H1 (cell line): ENCODE measurements around the gene FHIT. TPM values are rescaled to one million over a fixed set of nuclear protein-coding genes. Genes with fewer than 3 reads are reported as not detected.

Experiments
- CTCF ChIA-PET: fragments of 300-600 bp; sonication (Branson Sonifier 250); formaldehyde crosslinking; loops from one replicate; lab custom pipeline; 2021; ENCODE audit not compliant: partially characterized antibody; lab: Charles Lee
- POLR2A ChIA-PET: fragments of 300-600 bp; sonication (Branson Sonifier 250); formaldehyde crosslinking; loops from one replicate; lab custom pipeline; 2021; ENCODE audit warnings: inconsistent platforms; ENCODE audit not compliant: partially characterized antibody; lab: Charles Lee
- DNase-seq, 2 experiments: peaks; one replicate each; pipeline versions ENCODE4 v3.0.0 to v3.0.0-alpha.2; 2010 to 2022; ENCODE audit warnings: low spot score in 2 of 2, low read depth in 1 of 2, mixed read lengths in 1 of 2
- FAIRE-seq: peaks from 2 replicates; lab custom pipeline; 2011; peaks lifted over from hg19 to GRCh38; lab: Jason Lieb, UNC
- H2AFZ ChIP-seq: 2 replicates; pipeline ENCODE4 v1.8.1; 2012; ENCODE audit warnings: low read length, inconsistent platforms
- H2AK5ac ChIP-seq: 2 replicates; pipeline ENCODE4 v1.6.1; 2013; ENCODE audit warnings: low read depth, low read length
- H2BK120ac ChIP-seq: replicated peaks from 2 replicates; pipeline ENCODE3; 2013; ENCODE audit warnings: low read depth, low read length, inconsistent platforms
- H2BK12ac ChIP-seq: 2 replicates; pipeline ENCODE4 v1.6.1; 2013; ENCODE audit warnings: low read depth, low read length
- H2BK15ac ChIP-seq: 2 replicates; pipeline ENCODE4 v1.6.1; 2013; ENCODE audit warnings: low read length
- H2BK20ac ChIP-seq: 2 replicates; pipeline ENCODE4 v1.6.1; 2013; ENCODE audit warnings: low read length
- H2BK5ac ChIP-seq: 2 replicates; pipeline ENCODE4 v1.6.1; 2013; ENCODE audit warnings: low read depth, low read length
- H3K14ac ChIP-seq: 2 replicates; pipeline ENCODE4 v1.6.1; 2013; ENCODE audit warnings: inconsistent platforms; ENCODE audit not compliant: insufficient read length
- H3K18ac ChIP-seq: 2 replicates; pipeline ENCODE4 v1.6.1; 2013; ENCODE audit warnings: low read length; ENCODE audit errors: extremely low read depth
- H3K23ac ChIP-seq: 2 replicates; pipeline ENCODE4 v1.6.1; 2013; ENCODE audit warnings: inconsistent platforms; ENCODE audit not compliant: insufficient read length
- H3K23me2 ChIP-seq: 2 replicates; pipeline ENCODE4 v1.6.1; 2013; ENCODE audit warnings: low read depth, low read length
- H3K27ac ChIP-seq: 2 replicates; pipeline ENCODE4 v1.6.1; 2011; ENCODE audit warnings: low read depth, low read length, inconsistent platforms
- H3K27me3 ChIP-seq, 4 experiments: replicated peaks in 1 of 4; 1 replicate in 1 of 4; 2 replicates in 3 of 4; pipeline versions ENCODE4 v1.6.1 to v1.8.1; 2011 to 2013; ENCODE audit warnings: low read length in 3 of 4, mild to moderate bottlenecking in 3 of 4, inconsistent platforms in 2 of 4, mixed read lengths in 2 of 4, moderate library complexity in 1 of 4; ENCODE audit not compliant: control insufficient read depth in 3 of 4, insufficient read depth in 3 of 4; ENCODE audit errors: extremely low read depth in 1 of 4
- H3K36me3 ChIP-seq, 4 experiments: 2 replicates each; pipeline versions ENCODE4 v1.6.1 to v1.8.1; 2011 to 2013; ENCODE audit warnings: mild to moderate bottlenecking in 4 of 4, low read length in 3 of 4, moderate library complexity in 2 of 4, control low read depth in 1 of 4, inconsistent platforms in 1 of 4; ENCODE audit not compliant: insufficient read depth in 4 of 4, control insufficient read depth in 2 of 4
- H3K4ac ChIP-seq: replicated peaks from 2 replicates; pipeline ENCODE3; 2013; ENCODE audit warnings: low read length, low read depth, mixed read lengths, inconsistent platforms; ENCODE audit not compliant: insufficient read length
- H3K4me1 ChIP-seq, 4 experiments: replicated peaks in 1 of 4; 1 replicate in 1 of 4; 2 replicates in 3 of 4; pipeline versions ENCODE4 v1.6.1 to v1.8.1; 2011 to 2013; ENCODE audit warnings: low read length in 3 of 4, inconsistent platforms in 2 of 4, mixed read lengths in 1 of 4; ENCODE audit not compliant: insufficient read depth in 4 of 4, control insufficient read depth in 3 of 4
- H3K4me2 ChIP-seq, 2 experiments: 2 replicates each; pipeline versions ENCODE4 v1.6.1 to v1.8.1; 2011 to 2013; ENCODE audit warnings: low read depth in 2 of 2, low read length in 2 of 2, control low read depth in 1 of 2, inconsistent platforms in 1 of 2, mild to moderate bottlenecking in 1 of 2; ENCODE audit not compliant: insufficient read depth in 1 of 2
- H3K4me3 ChIP-seq, 4 experiments: fragments of 200-600, 300-600 bp in 1 of 4; sonication (generic), shearing (Covaris generic), sonication (Bioruptor Twin) in 1 of 4; 2 replicates each; pipeline versions ENCODE4 v1.5.1 to v1.8.1; 2011 to 2016; ENCODE audit warnings: low read length in 4 of 4, low read depth in 3 of 4, control low read depth in 2 of 4, inconsistent platforms in 2 of 4, mild to moderate bottlenecking in 2 of 4, mixed read lengths in 1 of 4, moderate library complexity in 1 of 4; ENCODE audit not compliant: insufficient read depth in 2 of 4; ENCODE audit errors: extremely low read depth in 1 of 4
- H3K56ac ChIP-seq: replicated peaks from 2 replicates; pipeline ENCODE3; 2013; ENCODE audit warnings: low read depth, mild to moderate bottlenecking, mixed read lengths, low read length, inconsistent platforms; ENCODE audit not compliant: insufficient read length
- H3K79me1 ChIP-seq: 2 replicates; pipeline ENCODE4 v1.6.1; 2013; ENCODE audit warnings: low read depth, low read length, control low read depth
- H3K79me2 ChIP-seq, 2 experiments: 2 replicates each; pipeline versions ENCODE4 v1.6.1 to v1.8.1; 2012 to 2013; ENCODE audit warnings: low read length in 2 of 2, mild to moderate bottlenecking in 2 of 2, inconsistent platforms in 1 of 2; ENCODE audit not compliant: insufficient read depth in 2 of 2, control insufficient read depth in 1 of 2
- H3K9ac ChIP-seq, 4 experiments: replicated peaks in 1 of 4; 1 replicate in 1 of 4; 2 replicates in 3 of 4; pipeline versions ENCODE4 v1.6.1 to v1.8.1; 2011 to 2013; ENCODE audit warnings: low read depth in 3 of 4, low read length in 3 of 4, control low read depth in 2 of 4, mild to moderate bottlenecking in 2 of 4, moderate library complexity in 2 of 4, inconsistent platforms in 1 of 4; ENCODE audit errors: extremely low read depth in 1 of 4
- H3K9me3 ChIP-seq, 2 experiments: 2 replicates each; pipeline versions ENCODE4 v1.6.1 to v1.8.1; 2012 to 2013; ENCODE audit warnings: mild to moderate bottlenecking in 2 of 2, moderate library complexity in 2 of 2, control low read depth in 1 of 2, inconsistent platforms in 1 of 2, low read depth in 1 of 2, low read length in 1 of 2, mixed read lengths in 1 of 2; ENCODE audit not compliant: insufficient read depth in 2 of 2
- H4K20me1 ChIP-seq, 2 experiments: replicated peaks in 1 of 2; 2 replicates each; pipeline versions ENCODE3 to v1.8.1; 2011 to 2013; ENCODE audit warnings: inconsistent platforms in 2 of 2, low read length in 2 of 2, mild to moderate bottlenecking in 1 of 2; ENCODE audit not compliant: insufficient read depth in 2 of 2, control insufficient read depth in 1 of 2
- H4K5ac ChIP-seq: 2 replicates; pipeline ENCODE4 v1.6.1; 2013; ENCODE audit warnings: low read length, low read depth, mixed read lengths, inconsistent platforms; ENCODE audit not compliant: insufficient read length
- H4K8ac ChIP-seq: 2 replicates; pipeline ENCODE4 v1.8.0; 2013; ENCODE audit warnings: mild to moderate bottlenecking, moderate library complexity, low read length, inconsistent platforms; ENCODE audit not compliant: insufficient read depth; ENCODE audit errors: extremely low read depth
- H4K91ac ChIP-seq: replicated peaks from 2 replicates; pipeline ENCODE3; 2013; ENCODE audit warnings: low read length, mixed read lengths, inconsistent platforms; ENCODE audit not compliant: insufficient read length
- BRCA1 ChIP-seq: IDR thresholded peaks from 2 replicates; pipeline ENCODE4 v1.6.1; 2012; ENCODE audit warnings: low read depth, low read length, improper control_type of control experiment
- CREB1 ChIP-seq: IDR thresholded peaks from 2 replicates; pipeline ENCODE4 v1.6.1; 2012; ENCODE audit warnings: inconsistent platforms
- MAX ChIP-seq: IDR thresholded peaks from 2 replicates; pipeline ENCODE4 v1.6.1; 2012; ENCODE audit warnings: inconsistent platforms
- NRF1 ChIP-seq: IDR thresholded peaks from 2 replicates; pipeline ENCODE4 v1.6.1; 2011; ENCODE audit warnings: mild to moderate bottlenecking, low read depth, low read length, improper control_type of control experiment
- POLR2AphosphoS5 ChIP-seq: IDR thresholded peaks from 2 replicates; pipeline ENCODE4 v1.6.1; 2011; ENCODE audit warnings: low read depth, low read length
- SP1 ChIP-seq: IDR thresholded peaks from 2 replicates; pipeline ENCODE4 v1.6.1; 2011; ENCODE audit warnings: low read depth, low read length
- SP4 ChIP-seq: IDR thresholded peaks from 2 replicates; pipeline ENCODE4 v1.6.1; 2012; ENCODE audit warnings: low read length, inconsistent platforms
- WGBS, 2 experiments: shearing (Covaris generic) in 1 of 2; methylation state at CpG; one replicate each; pipeline versions ENCODE4 v1.1.6 to v1.1.7; 2013 to 2015; ENCODE audit warnings: low lambda C conversion rate in 2 of 2, mixed read lengths in 2 of 2, inconsistent platforms in 1 of 2, low coverage in 1 of 2, missing lambda C conversion rate in 1 of 2; ENCODE audit not compliant: insufficient replicate concordance in 2 of 2, insufficient coverage in 1 of 2, insufficient read length in 1 of 2; ENCODE audit errors: extremely low coverage in 1 of 2, missing lambda C conversion rate in 1 of 2; 5-methylcytosine and 5-hydroxymethylcytosine counted together
- polyA plus RNA-seq, 7 experiments: library from polyadenylated mRNA; depleted of rRNA in 3 of 7; stranded (reverse) in 5 of 7; unstranded in 2 of 7; fragments of >200 nt in 5 of 7; fragments of 200-250 nt in 2 of 7; gene quantifications; 1 replicate in 5 of 7; 2 replicates in 1 of 7; 4 replicates in 1 of 7; pipeline versions ENCODE4 v1.2.1 to v1.2.3, GENCODE V29; 2011 to 2013; ENCODE audit warnings: missing spikeins in 2 of 7, mixed read lengths in 2 of 7
- total RNA-seq: library from RNA; stranded (reverse); fragmentation: NEBNext Ultra II Directional; extraction: Animal tissue kit (Norgen Biotek cat#: 25700); gene quantifications from 2 replicates; pipeline ENCODE4 v1.2.1, GENCODE V29; 2021

The FHIT gene
- total and polyA plus RNA-seq, 2 of the 8 experiments (the other 6 are each of a cell fraction or from before 2014, with no cell fraction given) = 1.2 to 3.2 TPM

- H3K79me1 ChIP-seq = no peaks in the 10 kb centered on the region
- no peak overlapping the region for H4K8ac ChIP-seq
- no peak overlapping the region for H4K91ac ChIP-seq
- H3K9me3 ChIP-seq = no peaks in the 10 kb centered on the region
- H2BK120ac ChIP-seq = no peak overlapping the region
- DNase-seq (no peak), FAIRE-seq (no peak)
- H3K4me1 ChIP-seq = peaks cover 0 to 3% (median 1%) of the 10 kb centered on the region in 4 experiments; a peak in 3 of 7 replicates
- H3K9ac ChIP-seq = no peak overlapping the region
- H3K23me2 ChIP-seq = no peaks in the 10 kb centered on the region
- 0 out of 4 replicates have a peak, but pooled peaks cover 0 to 2% of the 10 kb centered on the region in 2 experiments for H3K79me2 ChIP-seq
- H3K27ac ChIP-seq = no peak overlapping the region
- H4K20me1 ChIP-seq = no peaks in the 10 kb centered on the region
- no peak overlapping the region for H3K4me3 ChIP-seq
- no peak overlapping the region for H2AK5ac ChIP-seq
- no peak for TF ChIP-seq BRCA1
- no peak for TF ChIP-seq MAX
- no peak for TF ChIP-seq POLR2AphosphoS5
- no peak for TF ChIP-seq NRF1
- TF ChIP-seq SP1 = no peak
- no peak for TF ChIP-seq SP4
- no peak for TF ChIP-seq CREB1
- H2BK5ac ChIP-seq = no peak overlapping the region
- CTCF ChIA-PET = no interaction called here
- no peak overlapping the region for H3K18ac ChIP-seq
- H3K23ac ChIP-seq = no peak overlapping the region
- WGBS, 2 experiments = 95% methylated on average over 3 of the region's 3 CpGs; no CpG with 5 or more reads in 1 of the 2 experiments
- no peak overlapping the region for H2BK12ac ChIP-seq
- no peak overlapping the region for H4K5ac ChIP-seq
- no peaks in the 10 kb centered on the region for H3K27me3 ChIP-seq
- H2BK15ac ChIP-seq = no peak overlapping the region
- H2AFZ ChIP-seq = no peak overlapping the region
- POLR2A ChIA-PET = interaction anchor here (0.6 kb wide), 1 partner anchor 601 kb away, joined by 3 read pairs; no protein-coding TSS in a partner anchor
- no peaks in the 10 kb centered on the region for H3K36me3 ChIP-seq
- no peak overlapping the region for H2BK20ac ChIP-seq
- H3K4me2 ChIP-seq = no peak overlapping the region
- H3K4ac ChIP-seq = no peak overlapping the region
- no peak overlapping the region for H3K56ac ChIP-seq
- H3K14ac ChIP-seq = no peak overlapping the region
Measured at GRCh38 chr3:61134532-61134931, 116.7 kb downstream of the FHIT start.
